Measurements from ENCODE around the gene NOX4. TPM values are rescaled to one million over a fixed set of nuclear protein-coding genes. Genes with fewer than 3 reads are reported as not detected.

NOX4 gene
- total RNA-seq, 1 experiment from 2014 or later: 3.0 TPM

GRCh38 chr11:89536926-89537325 lies 45.8 kb upstream of the NOX4 start:
- TF ChIP-seq CTCF (conservative IDR thresholded peaks at IDR 0.05): no peak
- peaks cover 4% of the 10 kb centered on the region; the same call in 1 of the 2 replicates for H3K27me3 Mint-ChIP-seq (ENCODE audit: low read depth)
- Histone ChIP-seq H4K91ac (ENCODE audit: insufficient read length, low read depth, low read length) (no peak overlapping the region), H2AK5ac (ENCODE audit: insufficient read length, low read length) (no peak overlapping the region), H3K4me1 (ENCODE audit: insufficient read depth, low read length) (no peaks in the 10 kb centered on the region; the same call in 1 of the 2 replicates), H2AFZ (ENCODE audit: low read length) (no peak overlapping the region), H3K18ac (ENCODE audit: insufficient read length, low read depth, low read length) (no peak overlapping the region), H4K8ac (replicated peaks; ENCODE audit: insufficient read length, low read depth, low read length) (no peak overlapping the region), H3T11ph (ENCODE audit: low read length) (no peak overlapping the region), H3K27ac (ENCODE audit: insufficient read length, low read depth, low read length) (no peak overlapping the region), H3K14ac (ENCODE audit: insufficient read depth, low read length) (no peak overlapping the region), H2BK20ac (ENCODE audit: low read depth, low read length, poor library complexity, severe bottlenecking) (no peak overlapping the region), H2BK15ac (ENCODE audit: low read depth, low read length) (no peak overlapping the region), H3K79me1 (ENCODE audit: insufficient read depth, low read depth, low read length, poor library complexity, severe bottlenecking) (no peaks in the 10 kb centered on the region), H3K23me2 (ENCODE audit: insufficient read length, low read depth, low read length, poor library complexity, severe bottlenecking) (no peaks in the 10 kb centered on the region), H4K5ac (ENCODE audit: insufficient read length, low read depth, low read length) (no peak overlapping the region), H2BK5ac (ENCODE audit: insufficient read length, low read length) (no peak overlapping the region), H3K4me2 (ENCODE audit: insufficient read depth, insufficient read length, low read length) (no peak overlapping the region), H4K20me1 (ENCODE audit: control insufficient read depth, insufficient read depth, insufficient read length) (no peaks in the 10 kb centered on the region), H3K23ac (ENCODE audit: insufficient read length, low read depth, low read length) (no peak overlapping the region), H2BK12ac (ENCODE audit: insufficient read length, low read depth, low read length) (no peak overlapping the region), H3K9ac (ENCODE audit: extremely low read depth, insufficient read length, low read length) (no peak overlapping the region), H3K4ac (ENCODE audit: low read depth, low read length) (no peak overlapping the region), H3K56ac (ENCODE audit: insufficient read length, low read depth, low read length) (no peak overlapping the region), H2BK120ac (ENCODE audit: low read depth, low read length, poor library complexity, severe bottlenecking) (no peak overlapping the region), H3K9me3 (ENCODE audit: control insufficient read depth, low read depth, low read length) (no peaks in the 10 kb centered on the region), H3K79me2 (ENCODE audit: insufficient read depth, low read length) (no peaks in the 10 kb centered on the region), H3K27me3 (ENCODE audit: insufficient read depth, low read length) (no peaks in the 10 kb centered on the region)
- no CpG with 5 or more reads among the region's 1 CpG for WGBS (ENCODE audit: extremely low coverage, insufficient read length, low lambda C conversion rate)
- H3K27ac Mint-ChIP-seq: no peak overlapping the region
- DNase-seq: no peak
- H3K9me3 Mint-ChIP-seq: no peaks in the 10 kb centered on the region
- H3K4me3 Mint-ChIP-seq: no peak overlapping the region
- peaks cover 0 to 9% of the 10 kb centered on the region in 2 experiments; a peak in 2 of 4 replicates for H3K4me1 Mint-ChIP-seq
- H3K36me3 Mint-ChIP-seq (ENCODE audit: insufficient read depth in 1 of 3, low read depth in 3 of 3): no peaks in the 10 kb centered on the region
